ENCODE results near the gene PSMD14.
"Not testable (repeated sequence)": the region's sequence is repeated elsewhere in the genome, so short reads cannot be mapped to it uniquely, and the experiment has no call there.

Gene PSMD14

DNA sequence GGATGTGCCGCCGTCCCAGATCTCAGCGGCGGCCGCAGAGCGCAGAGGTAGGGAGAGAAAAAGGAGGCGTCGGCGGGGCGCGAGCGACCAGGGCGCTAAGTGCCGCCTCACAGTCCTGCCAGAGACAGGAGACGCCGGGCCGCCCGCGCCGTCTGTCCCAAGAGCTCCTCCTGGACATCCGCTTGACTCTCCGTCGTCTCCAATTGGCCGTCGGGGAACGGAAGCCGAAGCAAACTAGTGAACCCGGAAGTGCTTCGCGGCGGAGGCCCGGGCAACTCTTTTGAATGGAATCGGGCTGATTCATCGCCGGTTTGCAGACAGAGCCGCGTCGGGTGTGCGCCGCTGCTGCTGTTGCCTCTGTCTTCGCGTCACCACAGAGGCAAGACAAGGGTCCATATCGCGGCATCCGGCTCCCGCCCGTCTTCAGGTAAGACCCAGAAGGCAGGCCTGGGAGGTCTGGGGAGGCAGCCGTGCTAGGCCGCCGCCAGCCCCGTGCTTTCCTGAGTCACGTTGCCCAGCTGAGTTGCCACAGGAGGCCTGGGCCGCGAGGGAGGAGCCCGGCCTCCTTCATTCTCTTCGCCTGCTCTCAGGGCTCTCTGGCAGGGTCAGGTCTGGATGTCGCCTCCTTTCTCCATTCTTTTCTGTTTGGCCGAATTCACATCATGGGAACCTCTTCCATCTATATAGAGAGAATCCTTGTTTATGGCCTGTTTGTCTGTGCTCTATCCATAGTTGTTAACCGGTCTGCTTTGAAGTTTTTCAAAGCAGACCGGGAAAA lies at the start of gene PSMD14:
Gene PSMD14, plus strand, starts transcription at position 248 of the 778 bp plus-strand sequence. CDS start 10,401 bp downstream, outside the sequence.
- DNase-seq (ENCODE audit: low spot score), result peak; percentile 78

DNA sequence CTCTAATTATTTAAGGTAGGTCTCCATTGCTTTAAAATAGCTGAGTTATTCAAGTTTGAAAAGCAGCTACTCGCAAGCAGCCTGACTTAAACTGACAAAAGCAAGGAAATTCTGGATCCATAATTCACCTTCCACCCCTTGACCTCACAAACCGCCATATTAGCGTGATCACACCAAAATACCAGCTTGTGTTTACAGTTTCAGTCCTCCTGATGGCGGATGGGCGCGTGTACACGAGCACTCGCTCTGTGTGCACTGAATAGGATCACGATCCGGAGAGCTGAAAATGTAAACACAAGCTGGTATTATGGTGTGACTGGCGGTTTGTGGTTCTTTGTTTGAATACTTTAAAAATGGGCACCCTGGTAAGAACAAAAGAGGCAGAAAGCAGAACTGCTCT lies 42.4 kb upstream of the PSMD14 start:
- DNase-seq (ENCODE audit: low spot score), result no peak

GRCh38 chr2:161269111-161269510 lies 39.1 kb upstream of the PSMD14 start:
- no peak for DNase-seq (ENCODE audit: low spot score)

DNA sequence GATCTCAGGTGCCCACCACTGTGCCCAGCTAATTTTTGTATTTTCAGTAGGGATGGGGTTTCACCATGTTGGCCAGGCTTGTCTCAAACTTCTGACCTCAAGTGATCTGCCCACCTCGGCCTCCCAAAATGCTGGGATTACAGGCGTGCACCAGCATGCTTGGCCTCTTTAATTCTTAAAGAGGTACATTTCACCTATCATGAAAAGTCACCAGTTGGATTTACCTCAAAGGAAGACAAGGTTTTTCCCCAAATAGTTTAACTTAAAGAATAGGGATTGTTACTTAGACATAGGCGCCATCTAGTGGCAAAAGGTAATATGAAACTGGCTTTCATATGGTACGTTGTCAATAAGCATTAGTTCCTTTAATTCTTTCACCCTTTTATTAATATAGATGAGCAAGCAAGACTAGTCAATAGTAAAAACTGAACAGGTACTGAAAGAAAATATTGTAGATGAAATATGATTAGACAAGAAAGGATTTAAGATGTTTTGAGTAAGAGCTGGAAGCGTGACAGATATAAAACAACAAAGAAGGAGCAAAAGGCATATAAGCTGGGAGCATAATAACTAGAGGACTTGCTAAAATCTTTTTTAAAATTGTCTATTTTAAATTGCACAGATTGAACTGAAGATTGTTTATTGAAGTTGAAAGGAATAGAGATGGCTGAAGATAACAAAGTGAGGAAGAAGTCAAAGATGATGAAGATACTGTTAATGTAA lies 35.0 kb upstream of the PSMD14 start:
- DNase-seq (ENCODE audit: low spot score), result peak; percentile 7

GRCh38 chr2:161278564-161279229 lies 29.5 kb upstream of the PSMD14 start:
- DNase-seq (ENCODE audit: low spot score), result not testable (repeated sequence)

DNA sequence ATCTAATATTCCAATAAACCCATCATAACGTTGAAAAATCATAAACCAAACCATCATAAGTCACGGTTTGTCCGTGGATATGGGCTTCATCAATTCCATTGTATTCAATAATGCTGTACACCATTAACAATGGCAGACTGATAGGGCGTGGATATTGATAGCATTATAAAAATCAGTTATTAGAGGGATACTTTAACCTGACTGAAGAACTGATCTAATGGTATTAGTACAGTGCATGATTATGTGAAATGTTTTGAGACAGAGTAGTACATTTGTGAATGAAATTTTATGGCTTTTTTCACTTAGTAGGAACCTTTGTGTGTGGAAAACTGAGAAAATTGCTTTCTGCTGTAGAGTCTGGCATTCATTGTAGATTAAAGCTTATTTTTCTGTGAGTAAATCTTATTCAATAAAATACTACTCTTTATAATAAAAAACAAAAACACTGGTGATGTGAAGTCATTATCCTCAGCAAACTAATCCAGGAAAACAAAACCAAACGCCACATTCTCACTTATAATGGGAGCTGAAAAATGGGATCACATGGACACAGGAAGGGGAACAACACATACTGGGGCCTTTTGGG lies 28.9 kb upstream of the PSMD14 start:
- not testable (repeated sequence) for DNase-seq (ENCODE audit: low spot score)

DNA sequence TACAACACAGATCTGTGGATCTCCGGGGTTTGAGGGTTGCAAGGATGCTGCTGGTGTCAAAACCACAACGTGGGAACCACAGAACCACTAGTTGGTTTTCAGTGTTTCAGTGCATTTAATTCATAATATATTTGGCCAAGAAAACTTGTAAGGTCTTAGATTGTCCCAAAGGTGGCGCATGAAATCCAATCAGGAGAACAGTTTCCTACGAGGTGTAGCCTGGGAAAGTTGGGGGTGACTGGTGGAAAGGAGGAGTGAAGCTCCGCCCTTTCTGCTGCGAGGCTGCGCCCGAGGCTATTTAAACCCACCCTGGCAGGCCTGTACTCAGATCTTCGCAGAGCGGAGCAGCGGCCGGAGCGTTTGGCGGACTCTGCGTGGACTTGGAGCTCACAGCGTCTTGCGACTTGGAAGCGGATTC lies 27.3 kb upstream of the PSMD14 start:
- DNase-seq (ENCODE audit: low spot score), result not testable (repeated sequence)

DNA sequence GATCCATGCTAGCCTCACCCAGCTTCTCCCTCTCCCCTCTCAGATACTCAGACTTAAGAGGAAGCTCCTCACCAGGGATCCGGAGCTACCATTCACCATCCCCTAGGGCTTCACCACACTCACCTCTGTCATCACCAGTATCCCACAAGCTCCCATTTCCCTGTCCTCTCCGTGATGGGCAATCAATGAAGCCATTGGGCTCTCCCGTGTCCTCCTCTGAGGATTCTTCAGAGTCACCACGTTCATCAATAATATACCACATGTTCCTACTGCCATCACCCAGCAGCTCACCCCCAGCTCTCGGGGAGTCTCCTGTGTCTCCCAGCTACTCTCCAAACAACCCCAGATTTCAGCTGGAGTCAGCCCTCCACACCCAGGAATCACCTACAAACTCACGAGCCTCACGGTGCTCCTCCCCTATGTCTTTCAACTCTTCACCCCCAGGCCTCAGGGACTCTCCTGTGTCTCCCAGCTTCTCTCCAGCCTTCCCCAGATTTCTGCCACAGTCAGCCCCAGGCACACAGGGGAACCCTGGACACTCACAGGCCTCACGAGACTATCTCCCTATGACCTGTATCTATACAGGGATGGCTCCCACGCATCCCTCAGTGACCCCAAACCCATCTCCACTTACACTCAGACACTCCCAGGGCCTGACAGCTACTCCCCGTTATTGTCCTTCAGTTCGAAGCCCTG lies 26.5 kb upstream of the PSMD14 start:
- DNase-seq (ENCODE audit: low spot score), result not testable (repeated sequence)

- DNase-seq (ENCODE audit: low spot score), result not testable (repeated sequence)
Observed at GRCh38 chr2:161282311-161282644, 25.9 kb upstream of the PSMD14 start.

- no peak for DNase-seq (ENCODE audit: low spot score)
Observed at GRCh38 chr2:161283926-161284325, 24.3 kb upstream of the PSMD14 start.

GRCh38 chr2:161303535-161304050 lies 4.6 kb upstream of the PSMD14 start:
- DNase-seq (ENCODE audit: low spot score), result no peak

DNA sequence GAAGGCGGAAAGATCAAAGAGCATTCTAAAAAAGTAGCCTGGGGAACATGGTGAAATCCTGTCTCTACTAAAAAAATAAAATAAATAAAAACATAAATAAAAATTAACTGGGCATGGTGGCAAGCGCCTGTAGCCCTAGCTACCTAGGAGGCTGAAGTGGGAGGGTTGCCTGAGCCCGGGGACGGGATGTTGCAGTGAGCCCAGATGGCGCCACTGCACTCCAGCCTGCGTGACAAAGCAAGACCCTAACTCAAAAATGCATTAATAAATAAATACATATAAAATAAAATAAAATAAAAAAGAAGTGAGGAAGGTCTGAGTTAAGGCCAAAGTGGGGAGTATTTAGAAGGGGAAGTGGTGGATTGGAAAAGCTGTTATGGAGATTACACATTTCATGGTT lies 1.3 kb upstream of the PSMD14 start:
- no peak for DNase-seq (ENCODE audit: low spot score)

DNA sequence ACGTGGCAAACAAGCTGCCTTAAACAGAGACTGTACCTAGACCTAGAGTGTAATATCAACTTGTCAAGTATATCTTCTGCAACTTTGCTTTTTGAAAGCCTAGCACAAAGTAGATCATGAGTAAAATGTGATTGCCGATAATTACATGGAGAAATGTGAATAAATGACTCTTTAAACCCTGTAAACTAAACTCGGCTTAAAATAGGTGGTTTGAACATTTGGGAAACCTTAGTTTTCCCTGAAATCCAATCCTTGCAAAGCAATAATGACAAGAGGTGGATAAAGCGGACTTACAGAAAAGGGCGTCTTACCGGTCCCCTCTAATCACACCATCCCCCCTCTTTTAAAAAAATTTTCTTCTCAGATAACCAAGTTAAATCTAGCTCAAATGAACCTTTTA lies 549 bp upstream of the PSMD14 start:
- DNase-seq (ENCODE audit: low spot score), result no peak

DNA sequence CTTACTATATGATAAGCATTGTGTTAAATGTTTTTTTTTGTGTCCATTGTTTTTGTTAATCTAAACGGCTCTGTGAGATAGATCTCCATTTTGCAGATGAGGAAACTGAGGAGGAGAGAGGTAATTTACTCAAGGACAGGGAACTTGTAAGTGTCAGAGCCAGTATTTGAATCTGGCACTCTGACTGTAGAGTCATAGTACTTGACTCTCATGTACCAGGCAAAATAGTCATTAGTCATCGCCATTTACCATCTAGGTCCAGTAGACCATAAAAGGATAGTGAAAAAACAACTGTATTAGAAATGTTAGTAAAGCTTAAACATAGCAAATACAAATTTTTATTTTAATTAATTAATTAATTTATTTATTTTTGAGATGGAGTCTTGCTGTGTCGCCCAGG lies 4.8 kb downstream of the PSMD14 start:
- no peak for DNase-seq (ENCODE audit: low spot score)

DNA sequence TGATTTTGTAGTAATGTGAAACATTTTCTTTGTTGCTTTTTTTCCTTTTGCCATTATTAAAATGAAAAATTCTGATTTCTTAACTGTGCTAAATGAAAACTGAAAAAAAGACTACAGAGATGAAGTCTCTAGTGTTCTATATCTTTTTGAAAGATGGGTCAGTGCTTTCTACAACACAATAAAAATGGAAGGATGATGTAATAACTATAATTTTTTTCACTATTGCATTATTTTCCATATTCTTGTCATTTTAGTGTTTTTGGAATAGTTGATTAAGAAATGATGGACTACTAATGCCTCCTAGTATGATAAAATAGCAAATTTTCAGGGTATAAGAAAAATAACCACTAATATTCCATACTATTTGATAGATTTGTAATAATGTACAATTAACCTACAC lies 7.2 kb downstream of the PSMD14 start:
- DNase-seq (ENCODE audit: low spot score), result no peak

- DNase-seq (ENCODE audit: low spot score), result no peak
Observed at GRCh38 chr2:161316701-161317100, 8.5 kb downstream of the PSMD14 start.

DNA sequence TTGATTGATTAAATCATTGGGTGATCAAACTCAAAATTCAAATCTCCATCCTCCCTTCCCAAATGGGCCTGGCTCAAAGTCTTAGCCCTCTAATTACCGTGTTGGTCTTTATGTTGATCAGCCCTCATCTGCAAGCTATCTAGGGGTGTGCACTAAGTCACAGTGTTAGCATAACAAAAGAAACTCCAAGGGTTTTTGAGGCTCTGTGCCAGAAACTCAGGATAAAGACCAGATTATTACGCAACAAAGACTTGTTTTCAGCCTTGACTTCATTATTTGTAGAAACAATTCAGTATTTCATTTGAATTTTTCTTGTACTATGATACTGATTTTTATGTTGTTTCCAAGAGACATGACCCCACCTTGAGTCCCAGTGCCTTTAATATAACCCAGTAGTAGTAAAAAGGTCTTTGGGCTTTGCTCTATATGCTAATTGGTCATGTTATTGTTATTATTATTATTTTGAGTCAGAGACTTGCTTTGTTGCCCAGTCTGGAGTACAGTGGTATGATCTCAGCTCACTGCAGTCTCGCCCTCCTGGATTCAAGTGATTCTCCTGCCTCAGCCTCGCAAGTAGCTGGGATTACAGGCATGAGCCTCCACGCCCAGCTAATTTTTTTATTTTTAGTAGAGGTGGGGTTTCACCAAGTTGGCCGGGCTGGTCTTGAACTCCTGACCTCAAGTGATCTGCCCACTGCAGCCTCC lies 13.9 kb downstream of the PSMD14 start:
- no peak for DNase-seq (ENCODE audit: low spot score)

GRCh38 chr2:161324876-161325275 lies 16.7 kb downstream of the PSMD14 start:
- DNase-seq (ENCODE audit: low spot score), result no peak

DNA sequence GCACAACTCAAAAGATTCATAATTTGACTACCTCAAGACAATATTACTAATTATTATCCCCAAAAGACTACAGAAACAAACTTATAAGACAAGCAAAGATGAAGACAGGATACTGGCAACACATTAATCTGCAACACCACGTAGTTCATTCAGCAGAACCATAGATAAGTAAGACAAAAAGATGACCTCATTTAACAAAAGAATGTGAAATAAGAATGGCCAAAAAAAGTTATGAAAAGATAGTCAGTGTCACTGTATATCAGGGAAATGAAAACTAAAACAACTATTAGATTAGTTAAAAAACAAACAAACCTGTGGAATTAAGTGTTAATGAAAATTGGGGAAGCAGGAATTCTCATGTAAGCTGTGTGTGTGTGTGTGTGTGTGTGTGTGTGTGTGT lies 19.4 kb downstream of the PSMD14 start:
- DNase-seq (ENCODE audit: low spot score), result no peak

DNA sequence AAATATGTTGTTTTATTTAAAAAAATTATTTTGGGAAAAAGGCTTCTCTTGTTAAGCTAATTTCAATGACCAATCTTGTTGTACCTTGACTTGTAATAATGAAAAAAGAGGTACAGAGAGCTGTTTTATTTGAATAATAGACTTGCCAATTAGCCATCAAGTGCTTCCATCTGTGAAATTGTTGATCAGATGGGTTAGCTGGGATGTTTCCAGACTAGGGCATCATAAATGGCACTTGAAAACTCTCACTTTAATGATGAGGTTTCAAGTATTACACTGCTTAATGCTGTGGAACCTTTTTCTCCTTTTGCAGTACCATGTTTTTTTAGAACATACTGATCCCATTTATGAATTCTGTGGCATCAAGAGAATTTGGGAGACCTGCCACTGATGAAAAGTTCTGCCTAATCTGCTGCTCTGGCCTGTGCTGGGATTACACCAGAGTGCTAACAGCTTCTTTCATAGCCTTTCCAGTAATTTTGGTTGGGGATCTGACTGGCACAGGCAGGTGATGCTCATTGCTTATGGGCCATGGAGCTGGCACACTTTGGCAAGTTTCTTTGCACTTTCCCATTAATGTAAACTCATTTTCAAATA lies 24.2 kb downstream of the PSMD14 start:
- no peak for DNase-seq (ENCODE audit: low spot score)

GRCh38 chr2:161335626-161336025 lies 27.4 kb downstream of the PSMD14 start:
- no peak for DNase-seq (ENCODE audit: low spot score)

All from HuH-7 (cell line).